Activated CD4-positive, alpha-beta T cell treated with anti-CD3 and anti-CD28 coated beads for 48 hours (primary cell): ENCODE results near the gene BOK.
"Not testable (repeated sequence)": the region's sequence is repeated elsewhere in the genome, so short reads cannot be mapped to it uniquely, and the experiment has no call there.

Experiments
- DNase-seq: peaks from one replicate; pipeline ENCODE4 v3.0.0-alpha.2; 2020

Gene BOK

DNA sequence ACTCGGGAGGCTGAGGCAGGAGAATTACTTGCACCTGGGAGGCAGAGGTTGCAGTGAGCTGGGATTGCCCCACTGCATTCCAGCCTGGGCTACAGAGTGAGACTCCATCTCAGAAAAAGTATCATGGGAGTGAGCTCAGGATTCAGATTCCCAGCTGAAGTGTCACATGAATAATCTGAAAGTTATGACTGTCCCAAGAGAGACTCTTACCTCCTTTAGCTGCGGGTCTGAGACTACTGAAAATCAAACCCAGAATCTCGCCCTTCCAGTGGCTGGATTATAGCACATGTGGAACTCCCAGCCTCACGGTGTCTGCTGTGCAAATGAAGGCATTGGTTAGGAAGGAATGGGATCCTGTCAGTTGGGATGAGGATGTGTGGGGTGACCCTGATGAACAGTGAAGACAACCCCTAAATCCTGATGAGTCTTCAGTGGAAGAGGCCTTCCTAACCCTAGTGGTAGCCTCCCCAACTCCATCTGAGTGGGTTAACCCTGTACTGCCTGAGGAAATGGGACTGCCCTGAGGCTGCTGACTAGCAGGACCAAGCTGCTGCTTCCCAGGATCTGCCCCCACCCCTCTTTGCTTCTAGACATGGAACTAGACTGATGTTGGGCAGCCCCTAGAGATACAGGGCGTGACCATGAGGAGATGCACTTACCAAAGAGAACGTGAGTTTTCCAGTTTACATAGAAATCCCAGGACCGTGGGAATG is 16.5 kb downstream of the BOK start:
- DNase-seq = no peak

DNA sequence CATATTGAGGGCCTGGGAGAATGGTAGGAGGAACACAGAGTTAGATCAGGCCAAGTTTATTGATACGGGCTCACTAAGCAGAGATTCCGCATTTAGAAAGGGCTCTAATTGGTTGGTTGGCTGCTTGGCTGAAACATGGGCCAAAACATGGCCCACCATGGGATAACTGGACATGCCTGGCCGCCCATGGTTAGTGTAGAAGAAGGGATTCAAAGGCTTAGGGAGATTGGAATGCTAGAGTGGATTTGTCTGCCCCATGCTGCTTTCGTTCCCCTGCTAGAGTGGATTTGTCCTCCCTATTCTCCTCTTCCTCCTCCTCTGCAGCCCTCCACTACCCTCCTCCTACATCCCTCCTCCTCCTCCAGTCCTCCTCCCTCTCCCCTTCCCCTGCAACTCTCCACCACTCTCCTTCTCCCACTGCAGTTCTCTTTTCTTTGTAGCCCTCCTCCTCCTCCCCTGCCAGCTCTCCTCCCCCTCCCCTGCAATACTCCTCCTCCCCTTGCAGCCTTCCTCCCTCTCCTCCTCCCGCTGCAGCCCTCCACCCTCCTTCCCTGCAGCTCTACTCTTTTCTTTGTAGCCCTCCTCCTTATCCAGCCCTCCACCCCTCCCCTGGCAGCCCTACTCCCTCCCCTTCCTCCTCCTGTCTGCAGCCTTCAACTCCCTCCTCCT is 17.2 kb downstream of the BOK start:
- no peak for DNase-seq

DNA sequence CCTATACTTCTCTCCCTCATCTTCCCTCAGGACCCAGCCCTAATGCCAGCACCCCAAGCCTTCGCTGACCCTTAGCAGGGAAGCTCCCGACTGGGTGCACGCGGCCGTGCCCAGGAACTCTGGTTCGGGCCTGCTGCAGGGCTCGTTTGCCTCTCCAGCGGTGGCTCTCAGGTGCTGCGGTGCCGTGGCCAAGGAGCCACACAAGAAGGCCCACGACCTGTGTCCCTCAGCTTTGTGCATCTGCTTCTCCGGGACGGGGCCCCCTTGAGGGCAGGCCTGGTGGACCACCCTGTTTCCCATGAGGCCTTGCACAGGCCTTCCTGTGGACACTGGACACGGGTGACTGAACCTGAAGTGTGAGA is 17.7 kb downstream of the BOK start:
- DNase-seq = no peak

DNA sequence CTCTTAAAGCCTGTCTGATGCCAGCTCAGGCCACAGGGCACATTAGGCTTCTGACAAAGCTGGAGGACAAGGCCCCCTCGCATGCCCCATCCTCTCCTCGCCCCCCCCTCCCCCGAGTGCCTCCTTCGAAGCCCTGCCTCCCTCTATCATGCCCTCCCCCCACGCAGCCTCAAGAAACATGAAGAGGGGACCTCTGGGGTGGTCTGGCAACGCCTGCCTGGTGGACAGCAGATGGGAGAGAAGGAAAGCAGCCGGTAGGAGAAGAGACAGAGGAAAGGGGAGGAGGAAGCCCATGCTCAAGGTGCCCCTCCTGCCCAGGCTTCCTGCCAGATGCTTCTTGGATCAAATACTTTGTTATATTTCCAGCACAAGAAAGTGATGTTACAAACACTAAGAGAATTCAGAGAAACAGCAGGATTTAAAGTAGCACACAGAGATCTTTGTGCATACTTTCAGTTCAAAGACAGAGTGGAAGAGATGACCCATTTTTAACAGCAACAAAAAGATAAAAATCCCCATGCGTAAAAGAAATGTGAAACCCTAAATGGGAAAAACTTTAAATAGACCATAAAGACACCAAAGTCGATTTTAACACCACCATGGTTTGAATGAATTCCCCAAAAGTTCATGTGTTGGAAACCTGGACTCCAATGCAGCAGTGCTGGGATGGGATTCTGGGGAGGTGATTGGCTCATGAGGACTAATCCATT is 19.0 kb downstream of the BOK start:
- DNase-seq = no peak

DNA sequence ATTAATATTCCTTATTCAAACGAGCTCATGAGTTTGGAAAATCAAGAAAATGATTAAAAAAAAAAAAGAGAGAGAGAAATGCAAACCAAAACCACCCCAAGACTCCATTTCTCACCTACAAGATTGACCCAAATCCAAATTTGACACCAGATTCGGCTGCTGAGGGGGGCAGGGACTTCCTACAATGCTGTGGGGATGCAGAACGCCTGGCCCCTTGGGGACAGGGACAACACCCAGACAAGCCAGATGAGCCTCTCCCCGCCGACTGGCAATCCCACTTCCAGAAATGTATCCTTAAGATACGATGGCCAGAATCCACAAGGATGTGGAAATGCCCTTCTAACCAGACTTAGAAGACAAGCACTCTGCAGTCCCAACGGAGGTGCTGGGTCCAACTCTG is 20.7 kb downstream of the BOK start:
- no peak for DNase-seq

DNA sequence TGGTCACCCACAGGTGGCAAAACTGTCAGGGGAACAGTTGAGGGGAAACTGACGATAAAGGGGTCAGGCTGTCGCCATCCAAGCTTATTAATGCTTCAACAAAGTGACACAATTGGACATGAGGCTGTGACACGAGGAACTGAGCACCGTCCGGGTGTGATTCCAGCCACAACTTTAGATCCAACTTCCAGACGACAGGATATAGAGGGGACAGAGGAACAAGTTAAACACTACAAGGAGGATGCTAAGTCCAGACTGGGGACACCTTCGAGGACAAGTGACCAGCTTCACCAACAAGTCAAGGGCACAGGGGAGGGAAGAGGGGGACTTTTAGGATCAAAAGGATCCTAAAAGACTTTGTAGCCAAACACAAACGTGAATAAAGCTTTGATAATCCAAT is 23.8 kb downstream of the BOK start:
- no peak for DNase-seq

DNA sequence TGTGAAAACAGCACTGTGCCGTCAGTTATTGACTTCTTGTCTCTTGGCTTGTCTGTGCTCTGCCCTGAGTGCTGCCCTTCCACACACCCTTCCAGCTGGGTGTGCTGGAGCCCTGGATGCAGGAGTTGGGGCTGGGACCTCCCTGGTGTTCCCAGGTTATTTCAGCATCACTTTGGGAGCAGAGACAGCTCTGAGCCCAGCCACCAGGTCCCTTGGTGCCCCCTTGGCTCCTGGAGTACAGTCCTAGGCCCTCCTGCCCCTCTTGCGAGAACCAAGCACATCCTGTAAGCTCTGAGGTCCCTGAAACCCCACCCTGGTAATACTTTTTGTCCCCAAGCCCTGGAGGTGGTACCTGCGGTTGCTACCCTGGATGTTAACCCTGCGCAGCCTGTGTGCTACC is 24.3 kb downstream of the BOK start:
- no peak for DNase-seq

DNA sequence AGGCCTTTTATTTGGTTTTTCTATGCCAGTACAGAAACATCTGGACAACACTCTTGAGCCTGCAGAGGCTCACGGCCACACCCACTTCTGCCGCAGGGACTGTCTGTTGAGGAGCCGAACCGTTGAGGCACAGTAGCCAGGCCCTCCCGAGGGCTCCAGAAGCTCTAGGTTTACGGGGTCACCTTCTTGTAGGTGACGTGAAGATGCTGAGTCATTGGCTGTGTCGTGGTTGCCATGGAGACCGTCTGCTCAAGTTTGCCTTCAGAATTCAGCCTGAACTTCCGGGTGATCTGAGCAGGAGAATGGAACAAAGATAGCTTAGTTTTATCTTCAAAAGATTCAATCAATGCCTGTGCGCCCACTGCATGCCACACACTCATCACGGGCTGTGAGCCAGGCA is 25.9 kb downstream of the BOK start:
- no peak for DNase-seq

DNA sequence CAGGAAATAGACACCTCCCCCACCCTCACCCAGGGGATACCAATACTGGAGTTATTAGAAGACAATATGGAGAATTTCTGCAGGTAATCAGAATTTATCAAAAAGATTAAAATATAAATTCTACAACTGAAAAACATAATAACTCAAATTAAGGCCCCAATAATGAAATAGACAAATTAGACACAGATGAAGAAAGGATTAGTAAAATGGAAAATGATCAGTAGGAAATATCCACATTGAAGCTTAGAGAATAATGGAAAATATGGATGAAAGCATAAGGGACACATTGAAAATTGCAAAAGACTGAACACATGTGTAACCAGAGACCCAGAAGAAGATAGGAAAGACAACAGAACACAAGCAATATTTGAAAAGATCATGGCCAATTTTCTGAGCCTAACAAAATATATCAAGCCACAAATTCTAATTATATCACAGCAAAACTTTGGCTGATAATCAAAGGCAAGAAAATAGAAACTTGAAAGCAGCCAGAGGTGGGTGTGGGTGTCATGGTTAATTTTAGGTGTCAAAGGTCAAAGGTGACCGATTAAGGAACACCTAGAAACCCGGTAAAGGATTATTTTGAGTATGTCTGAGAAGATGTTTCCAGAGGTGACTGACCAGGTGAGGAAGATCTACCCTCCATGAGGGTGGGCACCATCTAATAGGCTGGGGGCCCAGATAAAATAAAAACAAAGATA is 28.2 kb downstream of the BOK start:
- no peak for DNase-seq

DNA sequence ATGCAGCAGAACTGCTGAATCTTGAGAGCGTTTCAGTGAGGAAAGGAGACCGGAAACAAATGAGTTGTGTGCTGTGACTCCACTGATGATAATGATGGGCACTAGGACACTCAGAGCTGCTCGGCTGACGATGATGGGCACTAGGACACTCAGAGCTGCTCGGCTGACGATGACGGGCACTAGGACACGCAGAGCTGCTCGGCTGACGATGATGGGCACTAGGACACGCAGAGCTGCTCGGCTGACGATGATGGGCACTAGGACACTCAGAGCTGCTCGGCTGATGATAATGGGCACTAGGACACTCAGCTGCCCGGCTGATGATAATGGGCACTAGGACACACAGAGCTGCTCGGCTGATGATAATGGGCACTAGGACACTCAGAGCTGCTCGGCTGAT is 31.3 kb downstream of the BOK start:
- not testable (repeated sequence) for DNase-seq

DNA sequence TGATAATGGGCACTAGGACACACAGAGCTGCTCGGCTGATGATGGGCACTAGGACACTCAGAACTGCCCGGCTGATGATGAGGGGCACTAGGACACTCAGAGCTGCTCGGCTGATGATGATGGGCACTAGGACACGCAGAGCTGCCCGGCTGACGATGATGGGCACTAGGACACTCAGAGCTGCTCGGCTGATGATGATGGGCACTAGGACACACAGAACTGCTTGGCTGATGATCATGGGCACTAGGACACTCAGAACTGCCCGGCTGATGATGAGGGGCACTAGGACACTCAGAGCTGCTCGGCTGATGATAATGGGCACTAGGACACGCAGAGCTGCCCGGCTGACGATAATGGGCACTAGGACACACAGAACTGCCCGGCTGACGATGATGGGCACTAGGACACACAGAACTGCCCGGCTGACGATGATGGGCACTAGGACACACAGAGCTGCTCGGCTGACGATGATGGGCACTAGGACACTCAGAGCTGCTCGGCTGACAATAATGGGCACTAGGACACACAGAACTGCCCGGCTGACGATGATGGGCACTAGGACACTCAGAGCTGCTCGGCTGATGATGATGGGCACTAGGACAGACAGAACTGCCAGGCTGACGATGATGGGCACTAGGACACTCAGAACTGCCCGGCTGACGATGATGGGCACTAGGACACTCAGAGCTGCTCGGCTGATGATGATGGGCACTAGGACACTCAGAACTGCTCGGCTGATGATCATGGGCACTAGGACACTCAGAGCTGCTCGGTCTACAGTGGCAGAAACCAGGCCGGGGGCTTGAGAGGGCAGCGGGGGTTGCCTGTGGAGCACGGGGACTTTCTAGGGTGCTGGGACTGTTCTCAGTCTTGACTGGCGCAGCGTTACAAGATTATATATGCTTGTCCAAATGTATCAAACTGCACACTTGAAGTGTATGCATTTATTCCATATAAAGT is 32.2 kb downstream of the BOK start:
- DNase-seq = not testable (repeated sequence)

DNA sequence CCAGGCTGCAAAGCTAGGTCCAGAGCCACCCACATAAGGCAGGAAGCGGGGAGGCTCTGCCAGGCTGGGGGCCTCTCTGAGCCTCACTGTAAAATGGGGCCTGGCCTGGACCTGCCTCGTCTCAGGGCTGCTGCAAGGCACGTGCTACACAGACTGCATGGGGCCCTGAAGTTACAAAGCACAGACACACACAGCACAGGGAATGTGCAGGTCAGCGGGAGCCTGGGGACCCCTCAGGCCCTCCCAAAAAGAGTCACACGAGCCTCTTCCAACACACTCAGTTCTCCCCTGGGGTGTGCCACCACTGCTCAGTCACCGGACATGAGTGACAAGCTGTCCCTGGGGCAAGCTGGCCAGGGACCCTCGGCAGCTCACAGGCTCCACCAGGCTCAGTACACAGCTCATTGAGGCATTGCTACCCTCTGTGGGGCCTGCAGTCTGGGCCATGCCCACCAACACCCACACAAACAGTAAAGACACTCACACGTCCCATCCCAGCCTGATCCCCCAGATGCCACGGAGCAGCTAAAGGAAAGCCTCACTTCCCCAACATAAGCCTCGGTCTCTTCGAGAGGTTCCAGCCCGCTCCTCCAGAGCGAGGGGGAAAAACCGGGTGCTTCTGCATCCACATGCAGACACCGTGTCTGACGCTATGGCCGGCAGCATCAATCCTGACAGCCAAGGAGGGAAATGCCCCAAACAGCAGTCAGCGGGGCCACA is 33.7 kb downstream of the BOK start:
- no peak for DNase-seq

DNA sequence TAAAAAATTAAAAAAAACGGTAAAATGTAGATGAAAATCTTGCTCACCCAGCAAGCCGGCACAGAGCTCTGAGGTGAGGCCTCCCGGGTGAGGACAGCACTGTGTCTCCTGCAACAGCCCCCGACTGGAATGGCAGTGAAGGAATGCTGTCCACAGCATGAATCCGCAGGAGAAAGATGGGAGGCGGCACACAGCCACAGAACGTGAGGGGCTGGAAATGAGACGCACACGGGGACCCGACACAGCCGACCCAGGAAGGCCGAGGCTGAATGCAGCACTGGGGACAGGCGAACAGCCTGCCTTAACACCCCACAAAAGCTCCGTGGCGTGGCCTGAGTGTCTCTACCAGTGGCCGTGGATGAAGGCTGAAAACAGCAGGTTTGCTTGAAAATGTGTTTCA is 34.7 kb downstream of the BOK start:
- DNase-seq = no peak

DNA sequence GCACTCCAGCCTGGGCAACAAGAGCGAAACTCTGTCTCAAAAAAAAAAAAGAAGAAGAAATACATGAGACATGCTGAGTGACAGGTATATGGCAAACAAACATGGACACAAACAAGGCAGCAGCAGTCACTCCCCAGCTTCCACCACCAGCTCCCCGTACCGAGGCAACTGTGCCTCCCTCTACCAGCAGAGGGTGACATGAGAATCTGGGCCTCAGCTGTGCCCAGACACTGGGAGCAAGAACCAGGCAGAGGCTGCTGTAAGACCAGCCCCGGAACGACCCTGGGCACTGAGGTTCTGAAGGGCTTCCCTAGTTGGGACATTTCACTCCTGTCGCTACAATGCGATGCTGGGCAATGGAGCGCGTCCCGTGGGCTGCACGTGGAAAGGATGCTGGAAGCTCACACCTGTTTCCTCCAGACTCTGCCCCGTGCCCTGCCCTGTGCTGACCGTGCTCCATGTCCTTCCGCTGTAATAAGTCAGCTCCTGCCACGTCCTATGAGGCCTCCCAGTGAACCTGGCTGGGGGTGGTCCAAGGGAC is 37.1 kb downstream of the BOK start:
- no peak for DNase-seq

DNA sequence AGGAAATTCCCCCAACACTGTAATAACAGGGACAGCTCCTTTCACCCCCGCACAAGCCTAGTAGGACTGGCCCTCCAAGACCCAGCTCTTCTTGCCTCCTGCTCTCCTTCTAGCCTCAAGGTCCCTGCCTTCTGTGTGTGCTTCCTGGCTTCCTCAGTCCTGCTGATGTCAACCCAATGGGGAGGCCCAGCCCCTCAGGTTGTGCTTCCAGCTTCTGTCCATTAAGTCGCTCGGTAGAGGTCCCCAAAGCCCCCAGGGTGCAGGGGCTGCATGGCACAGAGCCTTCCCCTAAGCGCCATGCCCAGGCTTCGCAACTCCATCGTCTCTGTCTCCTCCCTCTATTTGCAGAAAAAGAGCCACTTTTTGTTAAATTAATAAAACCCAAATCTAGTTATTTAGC is 39.0 kb downstream of the BOK start:
- no peak for DNase-seq

DNA sequence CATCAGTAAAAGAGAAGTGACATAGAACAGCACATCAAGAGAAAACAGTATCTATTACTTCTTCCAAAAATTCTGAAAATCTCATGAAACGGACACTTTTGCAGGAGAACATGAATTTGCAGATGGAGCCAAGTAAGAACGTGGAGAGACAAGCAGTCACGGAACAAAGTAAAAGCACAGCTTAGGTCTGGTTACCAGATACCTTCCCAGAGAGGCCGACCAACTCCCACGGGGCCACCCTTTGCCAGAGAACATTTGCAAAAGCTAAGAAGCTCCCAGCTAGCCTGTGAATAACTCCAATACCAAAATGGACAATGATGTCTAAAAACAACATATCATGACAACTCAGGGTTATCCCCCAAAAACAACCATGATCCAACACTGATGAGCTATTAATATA is 39.5 kb downstream of the BOK start:
- DNase-seq = no peak

DNA sequence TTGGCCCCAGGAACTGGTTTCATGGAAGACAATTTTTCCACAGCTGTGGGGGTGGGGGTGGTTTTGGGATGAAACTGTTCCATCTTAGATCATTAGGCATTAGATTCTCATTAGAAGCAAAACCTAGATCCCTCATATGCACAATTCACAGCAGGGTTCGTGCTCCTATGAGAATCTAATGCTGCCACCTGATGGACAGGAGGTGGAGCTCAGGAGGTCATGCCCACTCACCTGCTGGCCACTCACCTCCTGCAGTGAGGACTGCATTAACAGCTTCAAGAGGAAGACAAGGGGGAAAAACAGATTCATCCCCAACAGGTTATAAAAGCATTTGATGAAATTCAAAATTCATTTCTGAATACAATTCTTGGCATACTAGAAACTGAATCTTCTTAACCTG is 39.9 kb downstream of the BOK start:
- DNase-seq = no peak

DNA sequence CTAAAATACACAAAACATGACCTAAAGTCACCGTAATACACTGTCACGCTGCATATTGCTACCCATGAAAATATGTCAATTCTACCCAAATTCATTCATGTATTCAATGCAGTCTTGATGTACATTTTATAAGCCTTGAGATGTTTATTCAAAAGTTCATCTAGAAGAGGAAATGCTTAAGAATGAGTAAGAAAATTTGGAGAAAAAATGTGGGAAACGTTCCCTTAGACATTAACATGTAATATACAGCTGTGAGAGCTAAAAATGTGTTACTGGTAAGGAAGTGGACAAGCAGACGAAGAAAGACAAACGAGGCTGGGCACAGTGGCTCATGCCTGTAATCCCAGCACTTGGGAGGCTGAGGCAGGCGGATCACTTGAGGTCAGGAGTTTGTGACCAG is 41.1 kb downstream of the BOK start:
- no peak for DNase-seq

DNA sequence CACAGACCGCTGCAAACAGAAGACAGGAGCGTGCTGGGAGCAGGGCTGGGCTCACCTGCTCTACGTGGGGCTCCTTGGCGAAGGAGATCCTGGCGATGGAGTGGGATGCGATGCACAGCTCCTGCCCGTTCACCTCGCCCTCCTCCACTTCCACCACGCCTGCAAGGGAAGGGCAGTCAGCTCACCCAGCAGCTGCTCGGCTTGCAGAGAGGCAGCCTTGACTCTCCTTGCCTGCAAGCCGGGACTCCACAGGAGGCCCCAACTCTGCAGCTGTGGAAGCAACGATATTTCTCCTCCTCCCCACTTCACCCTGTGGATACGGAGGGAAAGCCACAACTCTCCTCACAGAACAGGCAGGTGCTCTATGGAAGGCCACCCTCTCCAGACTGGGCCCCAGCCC is 43.3 kb downstream of the BOK start:
- DNase-seq = no peak

DNA sequence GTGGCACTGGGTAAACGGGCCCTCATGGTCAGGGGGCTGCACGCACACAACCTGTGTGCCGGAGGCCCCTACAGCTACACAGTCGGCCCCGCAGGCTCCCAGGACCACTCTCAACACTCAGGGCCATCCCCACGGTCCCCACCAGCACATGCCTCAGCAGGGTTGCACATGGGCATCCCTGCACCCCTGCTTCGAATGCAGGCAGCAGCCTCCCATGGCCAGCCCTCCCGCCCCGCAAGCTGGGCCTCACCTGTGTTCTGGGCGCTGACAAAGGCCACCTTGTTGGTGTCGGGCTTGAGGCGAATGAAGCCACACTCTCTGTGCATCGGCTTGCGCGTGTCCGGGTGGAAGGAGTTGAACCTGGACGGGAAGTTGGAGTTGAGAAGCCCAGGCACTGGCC is 44.2 kb downstream of the BOK start:
- DNase-seq = no peak

DNA sequence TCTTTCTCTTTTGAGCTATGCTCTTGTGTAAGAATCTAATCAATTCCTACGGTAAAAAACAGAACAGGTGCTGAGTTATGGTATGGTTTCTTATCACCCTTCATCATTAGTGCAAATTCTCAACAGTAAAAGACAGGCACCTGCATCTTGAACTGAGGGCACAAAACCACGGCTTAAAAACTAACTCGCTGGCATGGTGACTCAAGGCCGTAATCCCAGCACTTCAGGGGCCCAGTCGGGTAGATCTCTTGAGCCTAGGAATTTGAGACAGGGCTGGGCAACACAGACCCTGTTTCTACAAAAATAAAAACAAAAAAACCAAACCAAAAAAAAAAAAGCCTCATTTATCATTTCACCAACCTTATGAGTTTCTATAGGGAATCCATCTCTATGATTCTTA is 45.1 kb downstream of the BOK start:
- DNase-seq = no peak

DNA sequence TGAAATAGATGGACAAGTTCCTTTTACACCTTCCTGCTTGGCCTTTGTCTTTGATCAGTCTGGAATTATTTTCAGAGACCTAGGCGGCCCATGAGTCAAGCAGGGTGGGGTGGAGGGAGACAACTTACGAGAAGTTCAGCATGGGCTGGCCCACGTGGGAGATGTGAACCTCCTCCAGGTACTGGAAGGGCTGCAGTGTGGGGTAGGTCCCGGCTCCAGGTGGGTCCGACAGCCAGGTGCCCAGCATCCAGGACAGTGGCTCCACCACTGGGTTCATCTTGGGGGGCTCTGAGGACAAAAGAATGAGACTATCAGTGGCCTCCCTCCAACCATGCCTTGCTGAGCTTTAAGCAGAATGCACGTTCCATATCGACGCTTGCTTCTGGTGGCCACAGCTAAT is 47.6 kb downstream of the BOK start:
- no peak for DNase-seq
